Measurements from ENCODE around the gene ADRA1B.

The ADRA1B gene

GRCh38 chr5:159902444-159903121 lies 13.7 kb upstream of the ADRA1B start:
- DNase-seq, result no peak

DNA sequence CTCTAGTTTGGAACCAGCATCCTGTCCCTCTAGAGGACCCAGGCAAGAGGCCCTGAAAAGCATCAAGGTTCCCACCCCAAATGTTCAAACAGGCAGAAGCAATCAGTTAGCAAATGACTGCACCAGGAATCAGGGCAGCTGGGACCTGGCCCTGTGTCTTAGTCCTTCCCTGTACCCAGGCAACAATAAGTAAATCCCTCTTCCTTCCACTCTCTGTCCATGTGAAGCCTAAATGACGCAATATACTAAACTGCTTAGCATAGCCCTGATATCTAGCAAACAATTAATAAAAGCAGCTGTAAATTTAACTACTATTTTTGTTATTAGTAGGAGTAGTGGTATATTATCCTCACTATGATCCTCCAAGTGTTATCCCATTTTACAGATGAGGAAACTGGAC lies 13.2 kb upstream of the ADRA1B start:
- DNase-seq, result no peak

DNA sequence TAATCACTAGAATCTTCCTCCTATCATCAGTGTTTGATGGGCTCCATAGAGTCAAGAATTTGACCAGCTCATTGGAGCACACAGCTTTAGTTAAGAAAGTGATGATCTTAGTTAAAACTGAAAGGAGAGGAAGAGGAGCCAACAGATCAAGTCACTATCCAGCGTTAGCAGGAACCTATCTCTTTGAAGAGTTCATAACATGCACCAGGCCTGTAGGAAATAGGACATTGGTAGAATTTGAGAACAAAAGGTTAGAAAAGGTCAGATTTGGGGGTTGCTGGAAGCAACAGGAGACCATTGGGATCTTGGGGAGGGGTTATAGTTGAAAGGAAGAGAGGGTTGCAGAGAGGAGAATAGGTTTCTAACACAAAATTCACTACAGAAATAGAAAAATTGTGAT lies 11.4 kb upstream of the ADRA1B start:
- DNase-seq, result no peak

DNA sequence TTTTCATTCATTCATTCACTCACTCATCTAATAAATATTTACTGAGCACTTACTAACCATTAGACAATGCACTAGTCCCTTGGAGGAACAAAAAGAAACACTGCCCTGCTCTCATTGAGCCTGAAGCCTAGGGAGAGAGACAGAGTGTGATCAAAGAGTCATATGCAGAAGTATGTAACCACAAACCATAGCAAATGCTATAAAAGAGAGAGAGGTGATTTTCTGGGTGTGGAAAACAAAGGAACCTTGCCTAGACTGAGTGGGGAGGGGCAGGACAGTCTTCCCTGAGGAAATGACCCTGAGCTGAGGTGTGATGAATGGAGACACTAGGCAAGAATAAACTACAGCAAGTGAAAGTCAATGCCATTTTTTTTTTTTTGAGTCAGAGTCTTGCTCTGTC lies 10.8 kb upstream of the ADRA1B start:
- DNase-seq, result no peak

DNA sequence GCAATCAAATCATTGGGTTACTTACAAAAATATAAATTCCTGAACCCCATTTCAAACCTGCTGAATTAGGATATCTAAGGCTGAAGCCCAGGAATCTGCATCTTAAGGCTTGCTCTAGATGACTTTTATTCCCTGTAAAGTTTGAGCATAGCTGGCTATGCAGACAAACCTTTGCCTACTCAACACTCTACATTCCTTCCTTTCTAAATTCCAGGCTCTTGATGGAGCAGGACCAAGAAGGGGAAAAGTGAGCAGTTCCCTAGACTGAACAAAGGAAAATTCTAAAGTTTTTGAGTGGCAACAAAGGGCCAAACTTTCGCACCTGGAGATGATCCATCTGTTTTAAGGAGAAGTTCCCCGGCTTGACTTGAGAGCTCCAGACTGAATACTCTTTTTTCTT lies 9.8 kb upstream of the ADRA1B start:
- DNase-seq, result no peak

DNA sequence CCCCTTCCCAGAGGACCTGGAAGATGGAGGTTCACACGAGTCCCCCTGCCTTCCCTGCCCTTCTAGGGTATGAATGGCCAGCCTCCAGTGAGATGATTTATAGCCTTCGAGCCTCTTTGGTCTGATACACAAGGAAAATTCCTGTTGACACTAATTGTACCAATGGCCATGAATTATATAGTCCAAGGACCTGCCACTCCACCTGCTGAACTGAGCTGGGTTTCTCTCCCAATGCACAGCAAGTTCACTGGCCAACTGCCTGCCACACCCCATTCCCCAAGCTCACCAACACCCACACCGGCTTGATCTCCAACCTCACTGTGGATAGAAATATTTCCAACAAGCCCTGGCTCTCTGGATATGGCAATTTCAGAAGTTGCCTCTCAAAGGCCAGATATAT lies 9.3 kb upstream of the ADRA1B start:
- no peak for DNase-seq

- no peak for DNase-seq
These were observed 8.3 kb upstream of the ADRA1B start for GRCh38 chr5:159907689-159908590.

DNA sequence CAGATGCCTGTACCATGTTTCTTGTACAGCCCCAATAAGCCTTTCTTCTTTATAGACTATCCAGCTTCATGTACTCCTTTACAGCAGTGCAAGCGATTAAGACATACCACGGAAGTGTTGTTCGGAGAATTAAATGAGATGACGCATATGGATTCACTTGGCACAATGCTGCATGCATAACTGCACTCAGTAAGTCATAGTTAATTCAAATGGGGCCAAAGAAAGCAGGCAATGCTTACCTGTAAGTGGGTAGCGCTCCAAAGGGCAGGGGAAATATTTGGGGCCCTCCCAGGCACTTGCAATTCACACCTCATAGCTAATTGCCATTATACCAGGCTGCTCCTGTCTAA lies 7.7 kb upstream of the ADRA1B start:
- DNase-seq, result no peak

GRCh38 chr5:159909126-159909525 lies 7.2 kb upstream of the ADRA1B start:
- DNase-seq, result no peak

GRCh38 chr5:159910207-159910842 lies 6.0 kb upstream of the ADRA1B start:
- no peak for DNase-seq

DNA sequence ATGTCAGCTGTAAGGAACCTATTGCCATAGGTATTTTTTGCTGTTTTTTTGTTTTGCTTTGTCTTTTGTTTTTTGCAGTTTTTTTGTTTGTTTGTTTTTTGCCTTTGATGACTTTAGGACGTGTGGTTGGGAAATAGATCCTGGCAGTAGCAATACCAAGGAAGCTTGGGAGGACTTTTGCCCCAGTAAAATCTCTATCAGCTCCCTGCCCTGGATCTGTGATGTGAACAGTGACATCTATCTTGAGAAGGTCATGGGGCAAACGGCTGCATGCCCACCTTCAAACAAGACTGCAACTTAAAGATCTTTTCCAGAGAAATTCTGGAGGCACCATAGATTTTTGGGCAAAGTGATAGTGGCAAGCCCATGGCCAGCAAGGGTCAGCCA lies 5.4 kb upstream of the ADRA1B start:
- no peak for DNase-seq

DNA sequence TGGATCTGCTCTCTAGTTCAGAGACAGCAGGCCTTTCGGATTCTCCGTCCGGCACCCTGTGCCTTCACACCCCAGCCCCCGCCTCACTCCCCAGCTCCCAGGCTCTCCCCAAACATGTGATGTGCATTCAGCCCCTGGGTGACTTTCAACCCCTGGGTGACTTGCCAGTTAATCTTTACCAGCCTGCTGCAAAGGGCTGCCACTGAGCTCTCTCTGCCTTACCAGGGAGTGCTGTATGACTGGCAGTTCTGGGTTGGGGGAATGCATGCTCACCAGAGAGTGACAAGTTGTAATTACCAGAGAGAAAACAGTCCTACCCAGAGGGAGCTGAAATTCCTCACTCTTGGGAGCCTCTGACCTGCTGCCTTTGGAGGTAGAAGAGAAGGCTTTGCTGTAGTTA lies 4.9 kb upstream of the ADRA1B start:
- no peak for DNase-seq

GRCh38 chr5:159912033-159912800 lies 4.1 kb upstream of the ADRA1B start:
- no peak for DNase-seq

DNA sequence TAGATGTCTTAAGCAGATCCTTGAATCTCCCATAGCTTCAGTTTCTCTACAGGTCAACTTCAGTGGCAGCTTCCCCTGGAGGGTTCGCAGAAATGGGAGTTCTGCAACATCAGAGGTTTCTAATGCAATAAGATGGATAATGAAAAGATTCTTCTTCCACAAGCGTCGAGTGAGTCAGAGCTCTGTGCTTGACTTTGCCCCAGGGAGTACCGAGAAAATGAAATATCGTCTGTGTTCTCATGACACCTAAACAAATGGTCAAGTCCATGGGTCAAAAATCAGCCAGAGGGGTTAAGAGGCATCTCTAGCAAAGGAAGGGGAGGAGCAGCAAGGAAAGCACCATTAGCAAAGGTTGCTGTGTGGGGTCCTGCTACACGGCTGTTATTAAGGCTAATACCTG lies 3.2 kb upstream of the ADRA1B start:
- no peak for DNase-seq

DNA sequence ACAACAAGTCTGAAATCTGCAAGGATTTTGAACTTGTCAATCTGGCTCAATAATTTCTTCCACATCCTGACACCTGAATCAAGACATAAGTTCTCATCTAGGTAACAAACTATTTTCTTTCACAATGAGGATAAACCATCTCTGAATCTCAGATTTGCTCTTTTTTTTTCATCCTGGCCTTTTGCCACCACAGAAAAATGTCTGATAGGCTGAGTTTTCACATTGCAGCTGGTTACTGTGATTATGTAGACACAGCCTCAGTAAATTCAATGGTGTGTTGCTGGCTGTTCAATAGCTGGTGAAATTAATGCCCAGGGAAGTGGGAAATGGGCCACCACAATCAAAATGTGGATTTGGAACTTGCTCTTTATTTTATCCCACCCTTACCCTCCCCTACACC lies 2.8 kb upstream of the ADRA1B start:
- DNase-seq, result no peak

DNA sequence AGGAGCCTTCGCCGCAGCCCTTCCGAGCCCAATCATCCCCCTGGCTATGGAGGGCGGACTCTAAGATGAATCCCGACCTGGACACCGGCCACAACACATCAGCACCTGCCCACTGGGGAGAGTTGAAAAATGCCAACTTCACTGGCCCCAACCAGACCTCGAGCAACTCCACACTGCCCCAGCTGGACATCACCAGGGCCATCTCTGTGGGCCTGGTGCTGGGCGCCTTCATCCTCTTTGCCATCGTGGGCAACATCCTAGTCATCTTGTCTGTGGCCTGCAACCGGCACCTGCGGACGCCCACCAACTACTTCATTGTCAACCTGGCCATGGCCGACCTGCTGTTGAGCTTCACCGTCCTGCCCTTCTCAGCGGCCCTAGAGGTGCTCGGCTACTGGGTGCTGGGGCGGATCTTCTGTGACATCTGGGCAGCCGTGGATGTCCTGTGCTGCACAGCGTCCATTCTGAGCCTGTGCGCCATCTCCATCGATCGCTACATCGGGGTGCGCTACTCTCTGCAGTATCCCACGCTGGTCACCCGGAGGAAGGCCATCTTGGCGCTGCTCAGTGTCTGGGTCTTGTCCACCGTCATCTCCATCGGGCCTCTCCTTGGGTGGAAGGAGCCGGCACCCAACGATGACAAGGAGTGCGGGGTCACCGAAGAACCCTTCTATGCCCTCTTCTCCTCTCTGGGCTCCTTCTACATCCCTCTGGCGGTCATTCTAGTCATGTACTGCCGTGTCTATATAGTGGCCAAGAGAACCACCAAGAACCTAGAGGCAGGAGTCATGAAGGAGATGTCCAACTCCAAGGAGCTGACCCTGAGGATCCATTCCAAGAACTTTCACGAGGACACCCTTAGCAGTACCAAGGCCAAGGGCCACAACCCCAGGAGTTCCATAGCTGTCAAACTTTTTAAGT lies 819 bp downstream of the ADRA1B start:
- no peak for DNase-seq

- no peak for DNase-seq
These were observed 1.7 kb downstream of the ADRA1B start for GRCh38 chr5:159917994-159918393.

DNA sequence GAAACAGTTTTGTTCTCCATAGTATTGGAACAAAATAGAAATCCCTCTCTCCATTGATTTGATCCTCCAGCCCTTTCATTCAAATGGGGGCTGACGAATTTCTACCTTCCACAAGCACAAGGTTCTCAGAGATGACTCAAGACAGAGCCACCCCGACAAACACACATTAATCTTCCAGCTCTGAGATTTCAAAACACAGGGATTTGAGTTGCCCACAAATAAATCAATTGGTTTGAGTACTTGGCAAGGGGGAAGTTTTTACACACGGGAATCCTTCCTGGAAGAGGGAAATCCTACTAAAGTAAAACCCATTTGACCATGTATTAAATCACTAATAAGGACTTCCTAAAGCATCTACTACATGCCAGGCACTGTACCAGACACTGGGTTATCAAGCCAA lies 5.4 kb downstream of the ADRA1B start:
- no peak for DNase-seq

DNA sequence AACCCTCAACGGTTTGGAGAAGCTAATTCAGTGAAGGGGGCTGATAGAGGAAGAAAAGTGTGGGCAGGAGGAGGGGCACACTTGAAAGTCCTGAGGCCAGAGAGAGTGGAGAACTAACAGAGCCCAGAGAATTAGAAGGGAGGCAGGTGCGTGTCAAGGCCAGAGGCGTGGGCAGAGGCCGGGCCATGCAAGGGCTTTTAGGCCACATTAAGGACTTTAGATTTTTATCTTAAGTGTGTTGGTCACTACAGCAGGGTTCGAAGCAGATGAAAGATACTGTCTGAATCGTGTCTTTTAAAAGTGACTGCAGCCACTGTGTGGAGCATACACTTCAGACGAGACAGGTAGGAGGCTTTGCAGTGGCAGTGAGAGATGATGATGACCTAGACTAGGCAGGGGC lies 6.7 kb downstream of the ADRA1B start:
- no peak for DNase-seq

DNA sequence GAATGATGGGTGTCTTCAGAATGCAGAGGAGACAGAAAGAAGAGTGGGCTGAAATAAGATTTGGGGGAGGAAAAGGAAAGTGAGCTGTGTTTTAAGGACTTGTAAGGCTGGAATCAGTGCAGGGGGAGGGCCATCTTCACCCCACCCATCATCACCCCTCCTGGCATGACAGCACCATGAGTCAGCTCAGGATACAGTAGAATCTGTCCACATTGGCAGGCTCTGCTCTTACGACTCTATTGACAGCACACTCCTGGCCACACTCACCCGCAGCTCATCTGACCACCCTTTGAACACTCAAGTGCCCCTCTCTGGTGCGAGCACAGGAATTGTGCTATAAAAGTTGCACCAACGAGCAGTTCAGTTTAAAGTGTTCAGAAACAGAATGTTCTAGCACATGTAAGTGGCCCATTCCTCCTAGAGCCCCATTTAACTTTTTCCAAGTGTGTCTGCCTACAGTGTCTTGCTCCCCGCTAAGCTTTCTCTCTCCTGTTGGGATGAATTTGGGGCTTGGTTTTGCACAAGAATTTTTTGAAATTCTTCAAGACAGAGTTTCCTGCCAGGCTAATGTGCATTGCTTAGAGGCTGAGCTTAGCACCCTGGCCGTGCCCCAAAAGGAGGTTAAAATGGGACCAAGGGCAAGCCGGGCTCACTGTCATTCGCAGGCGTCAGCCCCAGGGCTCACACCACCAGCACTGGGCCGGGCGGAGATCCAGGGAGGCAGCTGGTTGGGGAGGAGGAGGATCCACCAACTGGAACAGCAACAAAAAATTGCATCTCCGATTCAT lies 12.0 kb downstream of the ADRA1B start:
- no peak for DNase-seq

DNA sequence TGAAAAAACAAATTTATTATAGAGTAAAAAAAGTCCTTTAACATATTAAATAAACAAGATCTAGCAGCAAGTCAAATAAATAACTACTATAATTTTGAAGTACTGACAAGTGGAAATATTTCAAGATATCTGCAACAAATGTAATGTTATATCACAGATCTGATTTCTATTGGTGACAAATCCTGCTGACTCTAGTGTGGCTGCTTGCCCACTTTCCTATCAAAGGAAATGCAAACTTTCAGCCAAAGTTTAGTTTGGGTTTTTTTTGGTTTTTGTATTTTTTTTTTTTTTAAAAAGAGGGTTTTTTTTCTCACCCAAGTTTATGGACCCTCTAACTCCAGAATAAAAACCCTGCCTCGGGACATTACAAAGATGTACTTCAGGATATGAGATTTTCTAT lies 12.9 kb downstream of the ADRA1B start:
- DNase-seq, result no peak
